Measurements from ENCODE around the gene EFNA5.

GRCh38 chr5:107516452-107517184 lies 154.1 kb downstream of the EFNA5 start:
- no peak for TF ChIP-seq EZH2 (IDR thresholded peaks at IDR 0.05; ENCODE audit: insufficient read depth, poor library complexity, severe bottlenecking)
- TF ChIP-seq EZH2phosphoT487 (IDR thresholded peaks at IDR 0.05; ENCODE audit: insufficient read depth, low read depth), result no peak
